Measurements from ENCODE around the gene GLP2R. TPM values are rescaled to one million over a fixed set of nuclear protein-coding genes. Genes with fewer than 3 reads are reported as not detected.

The GLP2R gene
- total and polyA plus RNA-seq, 2 experiments from 2014 or later, result not detected

- TF ChIP-seq CTCF (conservative IDR thresholded peaks at IDR 0.05; ENCODE audit: low read depth in 2 of 2) (no peak), ETS1 (IDR thresholded peaks at IDR 0.05) (no peak), ZNF114 (CRISPR knock-in tag; IDR thresholded peaks at IDR 0.05) (no peak), EZH2phosphoT487 (IDR thresholded peaks at IDR 0.05; ENCODE audit: unreplicated experiment) (no peak)
Measured at GRCh38 chr17:9829343-9829742, 3.6 kb downstream of the GLP2R start (continued).

GRCh38 chr17:9830711-9831110 lies 5.0 kb downstream of the GLP2R start:
- Histone ChIP-seq H3K36me3 (ENCODE audit: insufficient read depth) (no peaks in the 10 kb centered on the region), H2AFZ (no peak overlapping the region), H3K9me2 (ENCODE audit: insufficient read depth) (no peaks in the 10 kb centered on the region), H3K27me3 (ENCODE audit: insufficient read depth) (no peaks in the 10 kb centered on the region), H3K79me2 (replicated peaks; ENCODE audit: insufficient read depth) (no peaks in the 10 kb centered on the region), H4K20me1 (replicated peaks; ENCODE audit: insufficient read depth) (no peaks in the 10 kb centered on the region), H3F3A (replicated peaks; ENCODE audit: low read depth) (no peaks in the 10 kb centered on the region), H3K4me3 (no peak overlapping the region), H3K4me2 (no peak overlapping the region), H3K27ac (ENCODE audit: low read depth) (no peak overlapping the region), H3K4me1 (ENCODE audit: insufficient read depth) (no peaks in the 10 kb centered on the region)
- peaks cover 6% of the 10 kb centered on the region for H3K4me1 Mint-ChIP-seq
- no peak overlapping the region for H3K4me3 Mint-ChIP-seq
- H3K27ac Mint-ChIP-seq, result no peak overlapping the region
- H3K27me3 Mint-ChIP-seq (ENCODE audit: insufficient read depth, low read depth, poor library complexity), result peaks cover 4% of the 10 kb centered on the region
- no peaks in the 10 kb centered on the region for H3K36me3 Mint-ChIP-seq (ENCODE audit: low read depth)
- DNase-seq (ENCODE audit: low spot score), result no peak
- ATAC-seq, result no peak
- H3K9me3 Mint-ChIP-seq, result no peaks in the 10 kb centered on the region; the same call in 2 of the 3 replicates
- TF ChIP-seq CREB1 (CRISPR knock-in tag; IDR thresholded peaks at IDR 0.05; ENCODE audit: low read depth) (no peak), ZNF331 (CRISPR knock-in tag; IDR thresholded peaks at IDR 0.05; ENCODE audit: low read depth) (no peak), JUNB (IDR thresholded peaks at IDR 0.05; ENCODE audit: unreplicated experiment) (no peak), CTCF (conservative IDR thresholded peaks at IDR 0.05; ENCODE audit: low read depth in 2 of 2) (no peak), STAT1 (IDR thresholded peaks at IDR 0.05; ENCODE audit: unreplicated experiment) (no peak), REST (IDR thresholded peaks at IDR 0.05; ENCODE audit: unreplicated experiment) (no peak), NANOG (IDR thresholded peaks at IDR 0.05; ENCODE audit: borderline replicate concordance) (no peak), POLR2AphosphoS5 (IDR thresholded peaks at IDR 0.05; ENCODE audit: low read depth) (no peak)
